GM10847 (cell line): ENCODE measurements around the gene HOXA11.

Experiments
- POLR2A ChIP-seq: IDR thresholded peaks from 2 replicates; pipeline ENCODE4 v1.6.1; 2011; ENCODE audit not compliant: insufficient read length; ENCODE audit errors: extremely low read depth

Gene HOXA11

DNA sequence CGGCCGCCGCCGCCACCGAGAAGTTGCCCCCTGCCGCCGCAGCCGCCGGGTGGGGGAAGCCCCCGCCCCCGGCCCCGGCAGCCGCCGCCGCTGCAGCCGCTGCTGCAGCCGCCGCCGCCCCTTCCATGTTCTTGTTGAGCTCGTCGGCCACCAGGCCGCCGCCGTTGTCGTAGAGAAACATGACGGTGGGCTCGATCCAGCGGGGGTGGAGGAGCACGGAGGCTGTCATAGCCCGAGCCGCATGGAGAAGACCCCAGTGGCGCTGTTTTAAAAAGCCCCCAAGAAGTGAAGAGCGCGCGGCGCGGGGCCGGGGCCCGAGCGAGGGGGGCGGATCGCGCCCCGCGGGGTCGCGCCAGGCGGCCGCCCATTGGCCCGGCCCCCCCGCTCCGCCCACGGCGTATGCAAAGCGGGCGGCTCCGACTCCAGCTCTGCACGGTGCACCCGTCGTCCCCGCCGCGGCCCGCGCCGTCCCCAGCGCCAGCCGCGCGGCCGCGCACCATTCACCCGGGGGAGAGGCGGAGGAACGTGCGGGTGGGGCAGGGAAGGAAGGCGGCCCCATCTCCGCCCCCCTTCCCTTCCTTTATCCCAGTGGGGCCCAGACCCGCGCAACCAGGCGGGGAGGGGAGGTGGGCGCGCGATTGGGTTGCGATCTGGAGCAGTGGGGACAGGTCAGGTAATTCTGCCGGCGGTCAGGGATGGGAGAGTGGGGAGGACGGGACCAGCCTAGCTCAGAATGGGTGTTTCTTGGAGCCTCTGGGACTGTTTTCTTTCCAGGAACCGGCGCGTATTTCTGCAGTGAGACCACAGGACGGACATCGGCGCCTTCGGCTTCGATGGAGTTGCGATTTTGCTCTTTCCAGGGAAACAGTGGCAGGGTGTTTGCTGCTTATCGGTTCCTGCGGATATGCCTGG, 15.1 kb upstream of the HOXA11 start, which contains the start of gene HOXA13:
HOXA13 (minus strand) TSS at position 243 of the 912 bp plus-strand sequence; CDS start at position 229, 14 bp downstream.
- TF ChIP-seq POLR2A, result no peak

GRCh38 chr7:27198871-27199801, 14.1 kb upstream of the HOXA11 start:
- no peak for TF ChIP-seq POLR2A

DNA sequence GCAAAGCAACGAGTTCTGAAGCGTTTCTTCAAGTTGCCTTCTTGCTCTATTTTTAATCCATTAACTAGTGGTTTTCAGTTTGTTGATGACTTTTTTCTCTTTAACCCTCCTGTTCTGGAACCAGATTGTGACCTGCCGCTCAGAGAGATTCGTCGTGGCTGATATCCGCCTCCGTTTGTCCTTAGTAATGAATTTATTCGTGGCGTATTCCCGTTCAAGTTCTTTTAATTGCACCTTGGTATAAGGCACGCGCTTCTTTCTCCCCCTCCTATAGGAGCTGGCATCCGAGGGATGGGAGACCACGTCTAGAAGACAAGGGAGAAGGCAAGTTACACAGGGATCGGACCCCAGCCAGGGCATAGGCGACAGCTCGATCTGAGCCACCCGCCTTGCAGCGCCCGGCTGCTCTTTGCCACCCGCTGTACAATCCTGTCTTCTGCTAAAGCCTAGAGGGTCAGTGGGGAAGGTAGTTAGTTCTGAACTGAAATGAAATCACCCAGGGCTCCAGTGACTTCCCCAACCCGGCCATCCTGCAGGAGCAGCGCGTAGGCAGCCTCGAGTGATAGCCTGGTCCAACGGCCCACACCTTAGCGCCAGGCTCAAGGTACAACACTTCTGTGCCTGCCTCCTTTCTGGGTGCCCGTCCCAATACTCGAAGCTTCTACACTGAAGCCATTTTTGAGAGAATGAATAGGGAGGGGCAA, 13.3 kb upstream of the HOXA11 start:
- TF ChIP-seq POLR2A, result no peak

DNA sequence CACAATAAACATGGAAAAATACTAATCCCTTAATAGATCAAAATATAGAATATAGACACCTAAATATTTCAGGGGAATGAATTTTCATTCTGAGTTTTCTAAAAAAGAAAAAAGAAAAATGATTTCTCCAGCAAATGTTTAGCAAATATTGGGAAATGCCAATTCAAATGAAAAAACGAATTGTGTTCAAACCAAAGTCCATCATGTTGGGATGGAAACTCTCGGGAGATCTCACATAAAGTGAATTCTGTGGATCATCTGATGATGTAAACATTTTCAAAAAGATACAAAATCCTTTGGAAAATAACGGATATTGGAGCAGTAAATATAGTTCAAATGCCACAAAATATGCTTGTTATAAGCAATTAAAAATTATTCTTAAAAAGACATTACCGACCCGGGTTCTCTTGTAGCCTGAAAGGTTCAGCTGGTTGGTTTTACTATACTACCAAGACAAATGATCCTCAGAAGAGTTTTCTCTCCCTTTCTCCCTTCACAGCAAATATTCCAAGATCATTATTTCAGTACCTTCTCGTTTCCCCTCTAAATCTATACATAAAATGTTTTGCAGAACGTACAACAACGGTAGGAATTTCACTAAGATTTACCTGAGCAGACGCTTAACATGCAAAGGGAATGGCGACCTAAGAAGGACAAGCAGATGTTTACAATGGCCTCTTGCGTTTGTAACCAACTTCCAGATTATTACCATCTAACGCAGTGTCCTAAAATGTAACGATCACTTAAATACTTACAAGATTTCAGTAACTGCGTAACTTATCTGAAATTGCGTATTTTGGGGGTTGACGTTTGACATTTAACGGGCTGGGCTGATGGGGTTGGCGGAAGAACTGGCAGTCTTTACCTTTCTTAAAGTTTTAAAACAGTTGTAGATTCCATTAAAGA, 12.4 kb upstream of the HOXA11 start:
- no peak for TF ChIP-seq POLR2A

DNA sequence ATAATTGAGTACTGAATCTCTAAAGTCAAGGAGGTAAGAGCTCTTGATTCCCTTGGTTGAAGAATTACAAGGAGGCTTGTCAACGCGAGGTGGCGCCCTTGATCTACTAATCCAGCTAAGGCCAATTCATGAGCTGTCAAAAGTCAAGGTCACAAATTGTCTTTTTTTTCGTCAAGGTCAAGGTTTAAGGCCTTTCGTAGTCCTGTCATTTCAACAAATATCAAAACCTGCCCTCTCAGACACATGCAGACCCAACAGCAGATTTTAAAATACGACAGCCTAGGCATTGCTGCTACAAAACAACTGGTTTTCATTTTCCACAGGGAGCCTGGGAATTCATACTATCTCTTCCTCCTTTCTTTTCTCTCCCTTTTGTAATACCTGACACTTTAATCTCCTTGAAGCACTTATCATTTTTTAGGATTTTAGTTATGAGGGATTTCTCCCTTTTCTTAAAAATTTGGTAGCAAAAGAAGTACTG, 11.3 kb upstream of the HOXA11 start:
- no peak for TF ChIP-seq POLR2A

GRCh38 chr7:27194686-27195379, 9.8 kb upstream of the HOXA11 start:
- TF ChIP-seq POLR2A, result no peak

DNA sequence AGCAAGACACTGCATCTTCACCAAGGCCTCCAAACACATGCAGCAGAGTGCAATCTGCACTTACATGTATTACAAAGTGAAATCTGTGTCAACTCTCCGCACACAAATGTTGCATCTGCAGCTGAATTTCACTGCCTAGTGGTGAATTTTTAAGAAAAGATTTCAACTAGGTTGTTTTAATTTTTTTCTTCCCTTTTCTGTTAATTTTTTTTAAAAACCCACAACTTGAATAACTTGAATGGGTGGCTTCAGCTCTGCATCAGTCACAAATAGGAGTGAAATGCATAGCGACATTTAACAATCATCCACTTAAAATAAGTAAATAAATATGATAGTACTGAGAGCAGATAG, 8.9 kb upstream of the HOXA11 start:
- no peak for TF ChIP-seq POLR2A

GRCh38 chr7:27193335-27194001, 8.4 kb upstream of the HOXA11 start:
- no peak for TF ChIP-seq POLR2A

GRCh38 chr7:27192546-27193334, 7.7 kb upstream of the HOXA11 start:
- TF ChIP-seq POLR2A, result no peak

GRCh38 chr7:27191833-27192545, 7.0 kb upstream of the HOXA11 start:
- no peak for TF ChIP-seq POLR2A

- no peak for TF ChIP-seq POLR2A
These were observed 6.2 kb upstream of the HOXA11 start for GRCh38 chr7:27191161-27191731.
